Right forelimb (tissue), 1 donor: ENCODE results near the gene GPR137C.
"Not testable (repeated sequence)": the region's sequence is repeated elsewhere in the genome, so short reads cannot be mapped to it uniquely, and the experiment has no call there.

Source experiments
- DNase-seq: peaks from one replicate; pipeline ENCODE4 v3.0.0-alpha.2; 2018

Gene GPR137C

GRCh38 chr14:52552063-52552988 is at the start of gene GPR137C, which contains the start of gene TXNDC16:
Gene GPR137C (plus strand): TSS chr14:52552836. CDS start chr14:52553148, 312 bp downstream.
Gene TXNDC16 (minus strand): TSS chr14:52552505. CDS start chr14:52543557, 8,948 bp downstream.
- peak; percentile 98 for DNase-seq

- no peak for DNase-seq
Measured at GRCh38 chr14:52513249-52513648, 39.4 kb upstream of the GPR137C start.

GRCh38 chr14:52514046-52514811 is 38.4 kb upstream of the GPR137C start:
- DNase-seq: no peak

GRCh38 chr14:52522033-52522432 is 30.6 kb upstream of the GPR137C start:
- DNase-seq: no peak

GRCh38 chr14:52522581-52523345 is 29.9 kb upstream of the GPR137C start:
- no peak for DNase-seq

GRCh38 chr14:52527052-52527451 is 25.6 kb upstream of the GPR137C start:
- DNase-seq: no peak

- DNase-seq: no peak
Measured at GRCh38 chr14:52531481-52531880, 21.2 kb upstream of the GPR137C start.

- no peak for DNase-seq
Measured at GRCh38 chr14:52536269-52536668, 16.4 kb upstream of the GPR137C start.

- DNase-seq: no peak
Measured at GRCh38 chr14:52538623-52539022, 14.0 kb upstream of the GPR137C start.

- DNase-seq: no peak
Measured at GRCh38 chr14:52545584-52546317, 6.9 kb upstream of the GPR137C start.

- DNase-seq: no peak
Measured at GRCh38 chr14:52546318-52546670, 6.3 kb upstream of the GPR137C start.

GRCh38 chr14:52547027-52547426 is 5.6 kb upstream of the GPR137C start:
- no peak for DNase-seq

- no peak for DNase-seq
Measured at GRCh38 chr14:52547526-52547925, 5.1 kb upstream of the GPR137C start.

GRCh38 chr14:52550661-52551060 is 2.0 kb upstream of the GPR137C start:
- DNase-seq: no peak

- DNase-seq: no peak
Measured at GRCh38 chr14:52551205-52551604, 1.4 kb upstream of the GPR137C start.

- peak; percentile 48 for DNase-seq
Measured at GRCh38 chr14:52551696-52552062, 957 bp upstream of the GPR137C start.

- peak; percentile 63 for DNase-seq
Measured at GRCh38 chr14:52553002-52553670, 500 bp downstream of the GPR137C start.

- DNase-seq: peak; percentile 88
Measured at GRCh38 chr14:52553671-52554575, 1.3 kb downstream of the GPR137C start.

- DNase-seq: no peak
Measured at GRCh38 chr14:52558688-52559087, 6.1 kb downstream of the GPR137C start.

GRCh38 chr14:52563120-52563519 is 10.5 kb downstream of the GPR137C start:
- no peak for DNase-seq

- DNase-seq: not testable (repeated sequence)
Measured at GRCh38 chr14:52568454-52568853, 15.8 kb downstream of the GPR137C start.
